WTC11 (cell line): ENCODE measurements around the gene DOK3.

Source experiments
- CBFB ChIP-seq: sonication (generic); formaldehyde crosslinking; IDR thresholded peaks from 2 replicates; pipeline ENCODE4 v1.8.1; 2022; ENCODE audit warnings: mild to moderate bottlenecking, low read depth, missing genetic modification reagents
- ETV6 ChIP-seq: sonication (generic); formaldehyde crosslinking; IDR thresholded peaks from 2 replicates; pipeline ENCODE4 v1.8.1; 2022; ENCODE audit warnings: mild to moderate bottlenecking, missing genetic modification reagents
- IRF2 ChIP-seq: sonication (generic); formaldehyde crosslinking; IDR thresholded peaks from 2 replicates; pipeline ENCODE4 v1.8.0; 2022; ENCODE audit warnings: low read depth, missing genetic modification reagents, borderline replicate concordance
- NFYB ChIP-seq: sonication (generic); formaldehyde crosslinking; conservative IDR thresholded peaks from 2 replicates; pipeline ENCODE4 v1.8.0; 2022; ENCODE audit warnings: low read depth, missing genetic modification reagents
- ZNF138 ChIP-seq: sonication (generic); formaldehyde crosslinking; conservative IDR thresholded peaks from 2 replicates; pipeline ENCODE4 v1.8.1; 2022; ENCODE audit warnings: mild to moderate bottlenecking, moderate library complexity, missing genetic modification reagents
- ZNF263 ChIP-seq: sonication (generic); formaldehyde crosslinking; IDR thresholded peaks from 2 replicates; pipeline ENCODE4 v1.8.1; 2022; ENCODE audit warnings: low read depth, mild to moderate bottlenecking, moderate library complexity, missing genetic modification reagents
- ZNF423 ChIP-seq: fragments of 250-450 bp; sonication (Bioruptor Pico); IDR thresholded peaks from 2 replicates; pipeline ENCODE4 v2.1.2; 2022; ENCODE audit warnings: mild to moderate bottlenecking, moderate library complexity
- TF ChIP-seq, protein P1 (sequence below): fragments of 200-600 bp; IDR thresholded peaks from 2 replicates; pipeline ENCODE4 v1.8.0; 2022; ENCODE audit warnings: antibody characterized with exemption
- TF ChIP-seq, protein P2 (sequence below): sonication (generic); formaldehyde crosslinking; IDR thresholded peaks from 2 replicates; pipeline ENCODE4 v1.8.1; 2023; ENCODE audit warnings: mild to moderate bottlenecking, moderate library complexity, missing genetic modification reagents
- TF ChIP-seq, protein P3 (sequence below): sonication (generic); formaldehyde crosslinking; IDR thresholded peaks from 2 replicates; pipeline ENCODE4 v1.8.1; 2023; ENCODE audit warnings: mild to moderate bottlenecking, missing genetic modification reagents, borderline replicate concordance
- TF ChIP-seq, protein P4 (sequence below): sonication (generic); formaldehyde crosslinking; IDR thresholded peaks from 2 replicates; pipeline ENCODE4 v1.8.0; 2022; ENCODE audit warnings: mild to moderate bottlenecking, missing genetic modification reagents

DNA sequence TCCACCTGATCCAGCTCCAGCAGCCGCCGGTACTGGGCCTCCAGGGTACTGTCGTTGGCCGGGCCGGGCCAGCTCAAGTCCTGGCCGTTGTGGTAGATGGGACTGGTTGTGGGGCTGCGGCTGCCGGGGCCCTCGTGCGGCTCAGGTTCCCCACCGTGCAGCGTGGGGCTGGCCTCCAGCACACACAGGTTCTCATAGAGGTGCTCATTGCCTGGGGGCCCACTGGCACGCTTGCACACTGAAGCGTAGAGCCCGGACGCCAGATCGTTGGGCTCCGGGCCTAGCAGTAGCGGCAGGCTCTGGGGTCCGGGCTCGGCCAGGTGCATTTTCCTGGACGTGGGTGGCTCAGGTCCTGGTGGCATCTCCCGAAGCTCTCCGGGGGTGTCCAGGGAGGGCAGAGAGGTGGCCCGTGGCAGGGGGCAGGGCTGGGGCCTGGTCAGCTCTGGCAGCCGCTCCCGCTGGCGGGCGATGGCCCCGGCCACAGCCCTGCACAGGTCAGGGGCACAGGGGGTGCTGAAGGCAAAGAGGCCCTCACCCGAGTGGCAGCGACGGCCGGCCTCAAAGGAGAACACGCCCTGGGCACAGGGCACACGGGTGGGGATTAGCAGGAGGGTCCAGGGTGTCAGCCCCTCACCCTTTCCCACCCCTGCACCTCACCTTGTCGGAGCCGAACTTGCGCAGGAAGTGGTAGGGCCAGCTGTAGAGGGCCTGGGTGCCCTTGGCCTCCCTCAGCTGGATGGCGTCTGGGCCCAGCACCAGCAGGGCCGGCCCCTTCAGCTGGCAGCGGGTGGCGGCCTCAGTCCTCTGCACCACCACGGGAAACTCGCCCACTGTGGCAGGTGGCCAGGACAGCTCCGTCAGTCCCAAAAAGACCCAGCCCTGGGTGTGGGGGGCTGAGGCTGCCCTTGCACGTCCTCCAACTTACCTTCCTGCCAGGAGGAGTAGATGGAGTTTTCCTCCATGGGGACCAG, 5.3 kb downstream of the DOK3 start:
- TF ChIP-seq, protein P1, sequence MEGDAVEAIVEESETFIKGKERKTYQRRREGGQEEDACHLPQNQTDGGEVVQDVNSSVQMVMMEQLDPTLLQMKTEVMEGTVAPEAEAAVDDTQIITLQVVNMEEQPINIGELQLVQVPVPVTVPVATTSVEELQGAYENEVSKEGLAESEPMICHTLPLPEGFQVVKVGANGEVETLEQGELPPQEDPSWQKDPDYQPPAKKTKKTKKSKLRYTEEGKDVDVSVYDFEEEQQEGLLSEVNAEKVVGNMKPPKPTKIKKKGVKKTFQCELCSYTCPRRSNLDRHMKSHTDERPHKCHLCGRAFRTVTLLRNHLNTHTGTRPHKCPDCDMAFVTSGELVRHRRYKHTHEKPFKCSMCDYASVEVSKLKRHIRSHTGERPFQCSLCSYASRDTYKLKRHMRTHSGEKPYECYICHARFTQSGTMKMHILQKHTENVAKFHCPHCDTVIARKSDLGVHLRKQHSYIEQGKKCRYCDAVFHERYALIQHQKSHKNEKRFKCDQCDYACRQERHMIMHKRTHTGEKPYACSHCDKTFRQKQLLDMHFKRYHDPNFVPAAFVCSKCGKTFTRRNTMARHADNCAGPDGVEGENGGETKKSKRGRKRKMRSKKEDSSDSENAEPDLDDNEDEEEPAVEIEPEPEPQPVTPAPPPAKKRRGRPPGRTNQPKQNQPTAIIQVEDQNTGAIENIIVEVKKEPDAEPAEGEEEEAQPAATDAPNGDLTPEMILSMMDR, result no peak
- TF ChIP-seq NFYB (CRISPR knock-in tag) (no peak), ETV6 (CRISPR knock-in tag) (no peak), CBFB (no peak), ZNF423 (CRISPR knock-in tag) (no peak), ZNF138 (no peak), IRF2 (CRISPR knock-in tag) (no peak), ZNF263 (CRISPR knock-in tag) (no peak)
- TF ChIP-seq, protein P2, sequence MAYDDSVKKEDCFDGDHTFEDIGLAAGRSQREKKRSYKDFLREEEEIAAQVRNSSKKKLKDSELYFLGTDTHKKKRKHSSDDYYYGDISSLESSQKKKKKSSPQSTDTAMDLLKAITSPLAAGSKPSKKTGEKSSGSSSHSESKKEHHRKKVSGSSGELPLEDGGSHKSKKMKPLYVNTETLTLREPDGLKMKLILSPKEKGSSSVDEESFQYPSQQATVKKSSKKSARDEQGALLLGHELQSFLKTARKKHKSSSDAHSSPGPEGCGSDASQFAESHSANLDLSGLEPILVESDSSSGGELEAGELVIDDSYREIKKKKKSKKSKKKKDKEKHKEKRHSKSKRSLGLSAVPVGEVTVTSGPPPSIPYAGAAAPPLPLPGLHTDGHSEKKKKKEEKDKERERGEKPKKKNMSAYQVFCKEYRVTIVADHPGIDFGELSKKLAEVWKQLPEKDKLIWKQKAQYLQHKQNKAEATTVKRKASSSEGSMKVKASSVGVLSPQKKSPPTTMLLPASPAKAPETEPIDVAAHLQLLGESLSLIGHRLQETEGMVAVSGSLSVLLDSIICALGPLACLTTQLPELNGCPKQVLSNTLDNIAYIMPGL (CRISPR knock-in tag), result no peak
- TF ChIP-seq, protein P3, sequence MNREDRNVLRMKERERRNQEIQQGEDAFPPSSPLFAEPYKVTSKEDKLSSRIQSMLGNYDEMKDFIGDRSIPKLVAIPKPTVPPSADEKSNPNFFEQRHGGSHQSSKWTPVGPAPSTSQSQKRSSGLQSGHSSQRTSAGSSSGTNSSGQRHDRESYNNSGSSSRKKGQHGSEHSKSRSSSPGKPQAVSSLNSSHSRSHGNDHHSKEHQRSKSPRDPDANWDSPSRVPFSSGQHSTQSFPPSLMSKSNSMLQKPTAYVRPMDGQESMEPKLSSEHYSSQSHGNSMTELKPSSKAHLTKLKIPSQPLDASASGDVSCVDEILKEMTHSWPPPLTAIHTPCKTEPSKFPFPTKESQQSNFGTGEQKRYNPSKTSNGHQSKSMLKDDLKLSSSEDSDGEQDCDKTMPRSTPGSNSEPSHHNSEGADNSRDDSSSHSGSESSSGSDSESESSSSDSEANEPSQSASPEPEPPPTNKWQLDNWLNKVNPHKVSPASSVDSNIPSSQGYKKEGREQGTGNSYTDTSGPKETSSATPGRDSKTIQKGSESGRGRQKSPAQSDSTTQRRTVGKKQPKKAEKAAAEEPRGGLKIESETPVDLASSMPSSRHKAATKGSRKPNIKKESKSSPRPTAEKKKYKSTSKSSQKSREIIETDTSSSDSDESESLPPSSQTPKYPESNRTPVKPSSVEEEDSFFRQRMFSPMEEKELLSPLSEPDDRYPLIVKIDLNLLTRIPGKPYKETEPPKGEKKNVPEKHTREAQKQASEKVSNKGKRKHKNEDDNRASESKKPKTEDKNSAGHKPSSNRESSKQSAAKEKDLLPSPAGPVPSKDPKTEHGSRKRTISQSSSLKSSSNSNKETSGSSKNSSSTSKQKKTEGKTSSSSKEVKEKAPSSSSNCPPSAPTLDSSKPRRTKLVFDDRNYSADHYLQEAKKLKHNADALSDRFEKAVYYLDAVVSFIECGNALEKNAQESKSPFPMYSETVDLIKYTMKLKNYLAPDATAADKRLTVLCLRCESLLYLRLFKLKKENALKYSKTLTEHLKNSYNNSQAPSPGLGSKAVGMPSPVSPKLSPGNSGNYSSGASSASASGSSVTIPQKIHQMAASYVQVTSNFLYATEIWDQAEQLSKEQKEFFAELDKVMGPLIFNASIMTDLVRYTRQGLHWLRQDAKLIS (CRISPR knock-in tag), result no peak
- TF ChIP-seq, protein P4, sequence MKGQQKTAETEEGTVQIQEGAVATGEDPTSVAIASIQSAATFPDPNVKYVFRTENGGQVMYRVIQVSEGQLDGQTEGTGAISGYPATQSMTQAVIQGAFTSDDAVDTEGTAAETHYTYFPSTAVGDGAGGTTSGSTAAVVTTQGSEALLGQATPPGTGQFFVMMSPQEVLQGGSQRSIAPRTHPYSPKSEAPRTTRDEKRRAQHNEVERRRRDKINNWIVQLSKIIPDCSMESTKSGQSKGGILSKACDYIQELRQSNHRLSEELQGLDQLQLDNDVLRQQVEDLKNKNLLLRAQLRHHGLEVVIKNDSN (CRISPR knock-in tag), result no peak
